ENCODE measurements around the gene CFAP107. TPM values are rescaled to one million over a fixed set of nuclear protein-coding genes. Genes with fewer than 3 reads are reported as not detected.
"Not testable (repeated sequence)": the region's sequence is repeated elsewhere in the genome, so short reads cannot be mapped to it uniquely, and the experiment has no call there.

The CFAP107 gene, protein sequence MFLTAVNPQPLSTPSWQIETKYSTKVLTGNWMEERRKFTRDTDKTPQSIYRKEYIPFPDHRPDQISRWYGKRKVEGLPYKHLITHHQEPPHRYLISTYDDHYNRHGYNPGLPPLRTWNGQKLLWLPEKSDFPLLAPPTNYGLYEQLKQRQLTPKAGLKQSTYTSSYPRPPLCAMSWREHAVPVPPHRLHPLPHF
- polyA plus RNA-seq (ENCODE audit: insufficient read depth in 1 of 5, insufficient read length in 5 of 5, low replicate concordance in 1 of 5), result 1 to 10 TPM in 4 of 5 donors, under 1 TPM in 1; 0.26 to 3.0 (median 1.7) TPM
- long read RNA-seq, donor 1, partial matches to known transcripts, result 0 of 3 reads
- long read RNA-seq, donor 1, other reads (novel, unspliced or antisense), result 0 of 3 reads
- long read RNA-seq, donor 2, result 0 reads
- long read RNA-seq, donor 3, partial matches to known transcripts, result 0 of 1 reads
- long read RNA-seq, donor 3, other reads (novel, unspliced or antisense), result 0 of 1 reads
- long read RNA-seq, donor 4, result 0 reads
- long read RNA-seq, donor 5, result 0 reads
- long read RNA-seq, donor 6, result 0 reads
- long read RNA-seq, donor 7, result 0 reads
- long read RNA-seq, donor 8, result 0 reads

DNA sequence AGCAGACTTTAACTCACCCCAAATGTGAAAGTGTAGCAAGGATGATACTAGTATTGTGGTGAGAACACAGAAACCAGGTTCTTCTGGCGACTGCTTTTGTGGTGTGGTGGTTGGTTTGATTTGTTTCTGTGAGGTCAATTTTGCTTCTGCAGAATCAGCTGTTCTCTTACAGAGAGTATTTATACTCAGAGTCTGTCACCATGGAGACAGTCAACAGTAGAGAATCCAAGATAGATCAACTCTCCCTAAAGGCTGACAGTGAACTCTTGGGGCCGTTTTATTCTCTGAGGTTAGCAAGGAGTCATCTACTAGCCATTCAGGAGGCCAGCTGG, at the start of gene CFAP107:
Gene CFAP107, plus strand, starts transcription at position 209 of the 332 bp plus-strand sequence. CDS start 231 bp downstream, outside the sequence.
- DNase-seq, result peak in 1 of 2 donors; percentile 16

DNA sequence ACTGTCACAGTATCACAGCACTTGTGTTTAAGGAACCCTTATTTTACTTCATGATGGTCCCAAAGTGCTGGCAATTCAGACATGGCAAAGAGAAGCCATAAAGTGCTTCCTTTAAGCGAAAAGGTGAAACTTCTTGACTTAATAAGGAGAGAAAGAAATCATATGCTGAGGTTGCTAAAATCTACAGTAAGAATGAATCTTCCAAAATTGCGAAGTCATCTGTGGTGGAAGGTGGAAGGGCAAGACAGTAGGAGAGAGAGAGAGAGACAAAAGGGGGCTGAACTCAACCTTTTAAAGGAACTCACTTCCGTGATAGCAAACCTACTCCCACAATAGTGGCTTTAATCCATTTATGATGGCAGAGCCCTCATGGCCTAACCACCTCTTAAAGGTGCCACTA, 49.3 kb upstream of the CFAP107 start:
- no peak for DNase-seq

DNA sequence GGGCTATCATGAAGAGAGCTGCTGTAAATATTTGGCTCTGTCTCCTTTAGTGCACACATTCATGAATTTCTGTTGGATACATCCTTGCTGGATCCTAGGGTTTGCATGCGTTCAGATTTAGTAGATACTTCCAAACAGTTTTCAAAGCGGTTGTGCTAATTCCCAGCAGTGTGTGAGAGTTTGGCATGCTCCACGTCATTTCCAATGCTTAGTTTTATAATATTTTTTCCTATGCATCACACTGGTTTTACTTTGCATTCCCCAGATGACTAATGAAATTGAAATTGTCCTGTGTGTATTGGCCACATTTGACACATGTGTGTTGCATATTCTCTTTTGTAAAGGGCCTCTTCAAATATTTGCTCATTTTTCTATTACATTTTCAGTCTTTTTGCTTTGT, 48.6 kb upstream of the CFAP107 start:
- no peak for DNase-seq

DNA sequence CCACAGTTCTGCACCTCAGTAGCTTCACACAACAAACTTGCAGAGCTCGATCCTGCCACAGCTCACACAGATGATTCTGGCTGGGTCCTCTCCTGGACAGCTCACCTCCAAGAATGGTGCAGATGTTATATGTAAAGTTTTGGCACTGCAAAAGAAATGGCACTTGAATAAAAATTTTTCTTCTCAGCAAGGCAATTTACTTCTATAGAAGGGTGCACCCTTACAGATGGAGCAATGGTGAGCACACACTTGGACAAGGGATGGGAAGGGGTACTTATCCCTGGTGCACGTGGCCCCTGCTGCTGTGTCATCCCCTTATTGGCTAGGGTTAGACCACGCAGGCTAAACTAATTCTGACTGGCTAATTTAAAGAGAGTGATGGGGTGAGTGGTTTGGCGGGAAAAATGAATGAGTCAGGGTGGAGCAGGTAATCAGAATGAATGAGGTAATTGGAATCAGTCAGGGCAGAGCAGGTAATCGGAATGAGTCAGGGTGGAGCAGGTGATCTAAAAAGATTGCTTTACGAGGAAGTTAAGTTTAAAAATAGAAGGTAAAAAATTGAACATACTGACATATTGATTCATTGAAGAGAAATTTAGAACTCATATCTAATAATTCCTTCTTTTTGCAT, 42.1 kb upstream of the CFAP107 start:
- no peak for DNase-seq

DNA sequence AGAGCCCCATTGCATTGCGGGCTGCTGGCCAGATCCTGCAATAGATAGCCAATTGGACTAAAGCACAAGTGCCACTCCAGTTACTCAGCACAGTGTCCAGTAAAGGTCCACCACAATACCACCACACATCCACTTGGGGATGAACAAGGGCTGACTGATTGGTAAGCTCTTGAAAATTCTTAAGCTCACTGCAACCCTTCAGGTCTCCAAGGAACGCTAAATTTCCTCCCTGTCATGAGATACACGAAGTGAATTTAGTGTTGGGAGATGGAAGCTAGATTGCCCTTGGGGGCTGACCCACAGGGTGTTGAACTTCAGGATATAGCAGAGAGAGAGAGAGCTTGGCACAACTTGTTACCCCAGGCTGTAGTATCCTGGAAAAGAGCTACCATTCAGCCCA, 39.9 kb upstream of the CFAP107 start:
- no peak for DNase-seq

DNA sequence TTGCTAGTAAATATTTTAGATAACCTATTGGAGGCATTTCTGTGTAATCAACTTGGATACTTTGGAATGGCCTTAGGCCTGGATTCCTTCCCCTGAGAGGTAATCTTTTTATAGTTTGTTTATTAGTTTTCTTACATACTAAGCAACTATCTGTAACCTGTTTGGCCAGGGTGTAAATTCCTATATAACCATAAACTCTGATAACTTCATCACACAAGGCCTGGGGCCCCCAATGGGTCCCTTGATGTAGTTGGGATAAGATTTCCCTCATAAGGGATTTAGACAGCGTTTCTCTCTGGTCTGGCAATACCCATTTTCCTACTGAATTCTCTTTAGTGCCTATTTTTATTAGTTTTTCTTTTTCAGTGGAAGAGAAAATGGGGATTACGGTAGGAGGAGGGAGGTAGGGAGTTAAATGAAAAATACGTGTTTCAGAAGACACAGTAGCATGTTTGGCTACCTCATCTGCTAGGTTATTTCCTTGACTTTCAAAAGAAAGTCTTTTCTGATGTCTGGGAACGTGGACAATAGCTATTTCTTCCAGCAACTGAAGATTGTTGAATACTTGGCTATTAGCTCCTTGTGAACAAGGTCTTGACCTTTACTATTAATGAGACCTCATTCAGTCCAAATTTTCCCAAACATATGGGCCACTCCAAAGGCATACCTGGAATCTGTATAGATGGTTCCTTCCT, 37.5 kb upstream of the CFAP107 start:
- no peak for DNase-seq

DNA sequence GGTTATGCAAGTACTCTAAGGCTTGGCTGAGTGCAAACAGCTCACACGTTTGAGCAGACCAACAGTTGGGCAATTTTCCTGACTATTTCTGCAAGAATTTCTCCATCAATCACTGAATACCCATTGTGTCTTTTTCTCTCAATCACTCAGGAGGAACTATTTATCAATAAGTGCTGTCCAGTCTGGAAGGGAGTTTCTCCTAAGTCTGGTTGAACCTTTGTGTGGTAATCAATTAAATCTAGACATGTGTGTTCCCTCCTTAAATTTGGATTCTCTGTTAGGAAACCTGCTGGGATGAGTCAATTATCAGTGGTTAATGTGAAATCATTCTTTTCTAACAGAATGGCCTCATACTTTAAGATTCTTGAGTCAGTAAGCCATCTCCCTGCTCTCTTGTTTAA, 36.9 kb upstream of the CFAP107 start:
- DNase-seq, result no peak

DNA sequence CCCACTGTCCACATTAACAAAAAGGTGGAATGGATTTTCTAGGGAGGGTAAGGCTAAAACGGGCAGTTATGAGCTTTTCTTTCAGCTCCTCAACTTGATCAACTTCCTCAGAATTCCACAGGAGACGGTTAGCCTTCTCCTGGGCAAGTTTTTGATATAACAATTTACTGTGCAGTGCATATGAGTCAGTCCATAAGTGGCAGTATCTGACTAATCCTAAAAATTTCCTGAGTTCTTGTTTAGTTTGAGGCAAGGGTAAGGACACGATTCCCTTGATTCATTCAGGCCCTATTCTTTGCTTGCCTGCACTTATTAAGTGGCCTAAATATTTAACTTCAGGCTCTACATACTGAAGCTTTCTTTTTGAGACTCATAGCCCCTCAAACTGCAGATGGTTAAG, 36.3 kb upstream of the CFAP107 start:
- no peak for DNase-seq

DNA sequence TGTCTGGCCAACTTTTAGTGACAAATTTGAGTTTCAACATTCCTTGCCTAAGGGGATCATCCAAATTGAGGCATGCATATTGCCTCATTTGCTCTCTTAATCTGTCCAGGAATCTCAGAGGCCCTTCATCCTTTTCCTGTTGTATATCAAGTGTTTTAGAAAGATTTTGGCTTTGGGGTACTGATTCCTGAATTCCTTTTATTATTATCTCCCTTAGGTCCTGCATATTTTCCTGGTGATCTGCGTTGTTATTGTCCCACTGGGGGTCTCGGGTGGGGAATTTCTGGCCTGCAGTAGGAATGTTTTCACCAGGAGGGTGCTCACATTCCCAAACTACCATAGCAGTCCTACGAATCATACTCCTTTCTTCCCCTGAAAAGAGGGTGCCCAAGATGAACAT, 34.5 kb upstream of the CFAP107 start:
- DNase-seq, result no peak

DNA sequence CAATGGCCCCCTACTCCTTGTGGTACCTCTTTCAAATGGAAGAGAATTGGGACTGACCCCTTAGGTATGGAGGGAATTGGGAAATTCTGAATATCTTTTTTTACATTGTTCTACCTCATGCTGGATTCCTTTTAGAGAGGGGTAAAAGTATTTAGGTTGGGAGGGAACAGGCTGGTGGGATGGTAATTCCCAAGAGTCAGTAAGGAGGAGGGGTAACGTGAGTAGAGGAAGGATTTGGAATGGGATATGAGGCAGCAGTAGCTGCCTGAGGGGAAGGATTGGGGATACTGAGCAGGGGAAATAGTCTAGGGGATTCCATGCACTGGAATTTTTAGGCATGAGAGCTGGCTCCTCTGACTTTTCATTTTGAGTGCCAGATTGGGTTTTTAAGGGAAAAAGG, 33.9 kb upstream of the CFAP107 start:
- no peak for DNase-seq

DNA sequence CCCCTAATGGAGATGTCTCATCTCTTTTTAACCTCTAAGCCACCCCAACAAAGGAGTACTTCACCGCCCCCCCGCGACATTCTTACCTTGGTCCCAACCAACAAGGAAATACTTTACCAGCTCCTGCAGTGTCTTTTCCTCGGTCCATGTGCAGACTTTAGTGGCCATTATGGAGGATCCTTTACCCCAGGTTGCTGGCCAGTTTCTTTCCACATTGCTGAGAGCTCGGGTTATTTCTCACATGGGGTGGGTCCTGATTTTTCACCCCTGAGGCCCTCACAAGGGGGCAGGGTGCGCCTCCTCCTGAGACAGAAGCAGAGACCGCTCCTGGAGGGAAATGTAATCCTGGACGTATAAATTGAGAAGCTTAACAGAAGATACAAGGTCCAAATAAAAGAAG, 33.1 kb upstream of the CFAP107 start:
- no peak for DNase-seq

DNA sequence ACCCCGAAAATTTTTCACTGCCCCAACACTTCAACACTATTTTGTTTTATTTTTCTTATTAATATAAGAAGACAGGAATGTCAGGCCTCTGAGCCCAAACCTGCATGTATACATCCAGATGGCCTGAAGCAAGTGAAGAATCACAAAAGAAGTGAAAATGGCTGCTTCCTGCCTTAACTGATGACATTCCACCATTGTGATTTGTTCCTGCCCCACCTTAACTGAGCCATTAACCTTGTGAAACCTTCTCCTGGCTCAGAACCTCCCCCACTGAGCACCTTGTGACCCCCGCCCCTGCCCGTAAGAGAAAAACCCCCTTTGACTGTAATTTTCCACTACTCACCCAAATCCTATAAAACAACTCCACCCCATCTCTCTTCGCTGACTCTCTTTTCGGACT, 32.3 kb upstream of the CFAP107 start:
- not testable (repeated sequence) for DNase-seq

DNA sequence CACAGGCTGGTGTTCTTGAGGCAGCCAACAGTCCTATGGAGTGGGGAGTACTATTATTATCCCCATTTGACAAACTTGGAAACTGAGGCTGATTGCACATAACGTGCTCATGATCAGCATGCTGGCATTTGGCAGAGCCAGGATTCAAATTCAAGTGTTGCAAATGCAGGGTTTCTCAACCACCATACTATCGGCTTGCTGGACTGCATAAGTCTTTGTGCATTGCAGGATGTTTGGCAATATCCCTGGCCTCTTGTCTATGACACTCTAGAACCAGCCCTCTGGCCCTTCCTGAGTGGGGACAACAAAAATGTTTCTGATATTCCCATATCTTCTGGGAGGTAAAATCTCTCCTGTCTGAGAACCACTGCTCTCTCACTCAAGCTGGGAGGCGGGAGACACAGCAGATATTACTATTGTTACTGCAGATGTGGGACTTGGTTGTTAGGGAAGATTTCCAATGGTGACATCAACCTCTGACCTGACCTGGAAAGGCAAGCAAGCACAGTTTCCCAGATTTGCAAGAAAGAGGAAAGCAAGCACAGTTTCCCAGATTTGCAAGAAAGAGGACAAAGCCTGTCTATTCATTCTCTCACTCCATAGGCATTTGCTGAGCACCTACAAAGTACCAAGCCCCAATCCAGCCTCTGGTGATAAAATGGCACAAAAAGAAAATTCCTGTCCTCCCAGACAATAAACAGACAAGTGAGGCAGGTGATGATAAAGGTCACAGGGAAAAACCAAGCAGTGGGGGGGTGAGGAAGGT, 31.1 kb upstream of the CFAP107 start:
- no peak for DNase-seq

DNA sequence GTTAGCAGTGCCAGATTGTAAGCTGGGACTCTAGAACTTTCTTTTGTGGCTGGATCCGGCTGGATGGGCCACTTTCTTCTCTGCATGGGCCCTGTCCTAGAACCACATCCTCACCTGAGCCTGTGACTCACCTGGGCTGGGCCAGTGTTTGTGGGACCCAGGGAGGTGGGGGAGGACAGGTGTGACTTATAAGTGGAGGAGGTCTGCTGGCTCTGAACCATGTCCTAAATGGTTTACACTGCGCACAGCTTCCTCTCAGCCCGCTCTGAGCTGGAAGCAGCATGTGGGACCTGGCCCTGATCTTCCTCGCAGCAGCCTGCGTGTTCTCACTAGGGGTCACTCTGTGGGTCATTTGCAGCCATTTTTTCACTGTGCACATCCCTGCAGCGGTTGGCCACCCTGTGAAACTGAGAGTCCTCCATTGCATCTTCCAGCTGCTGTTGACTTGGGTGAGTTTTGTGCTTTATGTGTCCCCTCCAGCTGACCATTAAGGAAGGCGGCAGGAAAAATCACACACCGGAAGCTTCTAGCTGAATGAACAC, 30.0 kb upstream of the CFAP107 start, which contains the start of gene AADACL3:
Gene AADACL3, plus strand, starts transcription at position 215 of the 542 bp plus-strand sequence. Its CDS starts 67 bp downstream, at position 282.
- no peak for DNase-seq

DNA sequence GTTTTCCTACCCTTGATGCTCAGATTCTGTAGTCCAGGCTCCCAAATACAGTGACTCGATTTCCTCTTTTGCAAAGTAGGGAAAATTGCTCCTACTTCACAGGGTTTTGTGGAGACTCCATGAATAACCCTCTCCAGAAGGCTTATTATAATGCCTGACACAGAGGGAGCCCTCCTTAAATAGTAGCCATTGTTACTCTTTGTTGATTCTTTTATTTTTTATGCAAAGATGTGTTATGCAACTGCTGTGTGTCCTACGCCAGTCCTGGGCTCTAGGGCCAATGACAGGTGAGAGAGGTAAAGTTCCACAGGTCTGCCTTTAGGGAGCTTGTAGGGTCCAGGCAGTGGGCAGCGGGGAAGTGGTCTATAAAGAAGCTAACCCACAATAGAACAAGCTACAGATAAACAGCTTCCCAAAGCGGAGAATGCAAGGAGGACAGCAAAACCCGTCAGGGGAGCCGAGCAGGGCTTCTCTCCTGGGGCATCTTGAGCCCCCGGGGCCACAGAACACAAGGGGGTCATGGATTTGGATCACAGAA, 28.6 kb upstream of the CFAP107 start:
- no peak for DNase-seq

DNA sequence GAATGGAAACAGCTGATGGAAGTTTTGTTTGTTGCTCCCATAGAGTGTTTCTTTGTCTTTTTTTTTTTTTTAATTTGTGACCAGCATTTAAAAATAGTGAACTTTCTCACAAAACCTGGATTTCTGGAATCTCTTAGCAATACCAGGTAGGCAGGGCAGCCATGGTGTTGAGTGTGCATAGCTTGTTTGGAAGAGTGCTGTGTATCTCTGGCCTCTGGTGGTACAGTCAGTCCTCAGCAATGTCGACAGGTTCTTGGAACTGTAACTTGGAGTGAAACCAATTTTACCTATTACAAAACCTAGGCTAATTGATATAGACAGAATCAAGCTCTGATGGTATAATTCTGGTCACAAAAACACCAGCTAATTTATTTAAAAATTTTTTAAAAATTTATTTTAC, 23.4 kb upstream of the CFAP107 start:
- DNase-seq, result no peak

DNA sequence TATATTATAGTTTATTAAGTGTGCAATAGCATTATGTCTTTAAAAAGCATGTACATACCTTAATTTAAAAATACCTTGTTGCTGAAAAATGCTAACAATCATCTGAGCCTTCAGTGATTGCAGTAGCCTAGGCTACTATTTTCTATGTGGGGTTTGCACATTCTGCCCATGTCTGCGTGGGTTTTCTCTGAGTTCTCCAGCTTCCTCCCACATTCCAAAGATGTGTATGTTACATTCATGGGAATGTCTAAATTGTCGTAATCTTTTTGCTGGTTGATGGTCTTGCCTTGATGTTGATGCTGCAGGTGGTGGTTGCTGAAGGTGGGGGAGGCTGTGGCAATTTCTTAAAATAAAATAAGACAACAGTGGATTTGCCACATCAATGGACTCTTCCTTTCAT, 17.6 kb upstream of the CFAP107 start:
- no peak for DNase-seq

DNA sequence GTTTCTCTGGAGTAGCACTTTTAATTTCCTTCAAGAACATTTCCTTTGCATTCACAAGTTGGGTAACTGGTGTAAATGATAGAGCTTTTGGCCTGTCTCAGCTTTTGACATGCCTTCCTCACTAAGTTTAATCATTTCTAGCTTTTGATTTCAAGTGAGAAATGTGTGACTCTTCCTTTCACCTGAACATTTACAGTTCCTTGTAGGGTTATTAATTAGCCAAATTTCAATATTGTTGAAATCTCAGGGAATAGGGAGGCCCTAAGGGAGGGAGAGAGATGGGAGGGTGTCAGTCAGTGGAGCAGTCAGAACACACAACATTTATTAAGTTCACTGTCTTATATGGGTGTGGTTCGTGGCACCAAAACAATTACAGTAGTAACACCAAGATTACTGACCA, 15.8 kb upstream of the CFAP107 start:
- DNase-seq, result no peak

DNA sequence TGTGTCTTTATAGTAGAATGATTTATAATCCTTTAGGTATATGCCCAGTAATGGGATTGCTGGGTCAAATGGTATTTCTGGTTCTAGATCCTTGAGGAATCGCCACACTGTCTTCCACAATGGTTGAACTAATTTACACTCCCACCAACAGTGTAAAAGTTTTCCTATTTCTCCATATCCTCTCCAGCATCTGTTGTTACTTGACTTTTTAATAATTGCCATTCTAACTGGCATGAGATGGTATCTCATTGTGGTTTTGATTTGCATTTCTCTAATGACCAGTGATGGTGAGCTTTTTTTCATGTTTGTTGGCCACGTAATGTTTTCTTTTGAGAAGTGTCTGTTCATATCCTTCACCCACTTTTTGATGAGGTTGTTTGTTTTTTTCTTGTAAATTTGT, 14.9 kb upstream of the CFAP107 start:
- not testable (repeated sequence) for DNase-seq

DNA sequence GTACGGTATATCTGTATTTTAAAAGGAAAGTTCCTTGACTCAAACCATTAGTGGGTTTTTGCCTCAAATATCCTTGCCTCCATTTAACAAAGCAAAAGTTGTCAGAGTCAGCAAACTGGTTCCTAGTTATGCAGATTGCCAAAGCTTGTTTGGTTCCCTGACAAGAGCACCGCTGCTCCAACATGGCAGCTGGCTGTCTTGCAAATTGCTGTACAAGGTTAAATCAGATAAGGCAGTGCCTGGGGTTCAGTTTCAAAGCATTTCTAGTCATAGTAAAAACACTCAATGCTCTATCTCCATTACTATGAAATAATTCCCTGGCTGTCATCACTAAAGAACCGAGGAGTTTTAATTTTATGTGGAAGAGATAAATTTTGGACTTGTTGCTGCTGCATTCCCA, 11.3 kb upstream of the CFAP107 start:
- no peak for DNase-seq

DNA sequence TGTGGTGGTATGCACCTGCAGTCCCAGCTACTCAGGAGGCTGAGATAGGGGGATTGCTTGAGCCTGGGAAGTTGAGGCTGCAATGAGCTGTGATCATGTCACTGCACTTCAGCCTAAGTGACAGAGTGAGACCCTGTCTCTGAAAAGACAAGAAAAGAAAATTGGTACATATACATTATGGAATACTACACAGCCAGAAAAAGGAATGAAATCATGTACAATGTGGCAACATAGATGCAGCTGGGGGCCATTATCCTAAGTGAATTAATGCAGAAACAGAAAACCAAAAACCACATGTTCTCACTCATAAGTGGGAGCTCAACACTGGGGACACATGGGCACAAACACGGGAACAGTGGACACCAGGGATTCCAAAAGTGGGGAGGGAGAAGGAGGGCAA, 7.1 kb upstream of the CFAP107 start:
- DNase-seq, result no peak
